NOMO-1 (cell line): ENCODE measurements around the gene CGREF1.

Experiments
- DNase-seq, 2 experiments: peaks; one replicate each; lab custom pipeline; 2025; ENCODE audit not compliant: unreplicated experiment in 2 of 2; lab: John Stamatoyannopoulos, UW

The CGREF1 gene

DNA sequence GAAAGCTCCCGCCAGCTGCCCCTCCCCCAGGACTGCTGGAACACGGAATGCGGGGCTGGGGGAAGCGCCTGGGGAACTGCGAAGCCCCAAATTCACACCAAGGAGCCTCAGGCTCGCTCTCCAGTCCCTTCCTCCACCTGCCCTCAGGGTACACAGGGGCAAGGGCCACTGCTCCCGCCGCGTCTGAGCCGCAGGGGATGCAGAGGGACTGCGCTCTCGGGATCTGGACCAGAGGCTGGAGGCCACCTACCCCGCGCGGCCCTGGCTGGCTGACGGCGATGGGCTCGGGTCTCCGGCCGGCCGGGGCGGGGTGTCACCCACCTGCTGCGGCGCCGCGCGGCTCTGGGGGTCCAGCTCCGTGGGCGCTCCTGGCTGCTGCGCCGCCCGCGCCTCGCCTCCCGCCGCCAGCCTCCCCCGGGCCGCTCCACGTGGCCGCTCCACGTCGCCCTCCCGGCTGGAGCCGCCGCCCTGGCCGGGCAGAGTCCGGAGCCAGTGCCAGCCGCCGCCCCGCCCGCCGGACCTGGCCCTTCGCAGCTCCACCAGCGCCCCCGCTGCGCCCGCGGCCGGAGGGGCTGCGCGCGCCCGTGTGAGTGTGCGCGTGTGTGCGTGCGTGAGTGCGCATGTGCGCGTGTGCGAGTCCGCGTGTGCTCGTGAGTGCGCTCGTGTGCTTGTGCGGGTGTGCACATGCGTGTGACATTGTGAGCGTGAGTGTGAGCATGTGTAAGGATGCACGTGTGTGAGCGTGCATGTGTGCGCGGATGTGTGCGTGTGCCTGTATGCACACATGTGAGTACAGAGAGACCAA, at the start of gene CGREF1:
CGREF1 (minus strand) TSS at position 604 of the 805 bp plus-strand sequence. CDS start 14,762 bp downstream, outside the sequence.
- no peak for DNase-seq

GRCh38 chr2:27164960-27165763, 46.2 kb upstream of the CGREF1 start:
- DNase-seq = peak in 1 of 2 experiments; percentile 22

DNA sequence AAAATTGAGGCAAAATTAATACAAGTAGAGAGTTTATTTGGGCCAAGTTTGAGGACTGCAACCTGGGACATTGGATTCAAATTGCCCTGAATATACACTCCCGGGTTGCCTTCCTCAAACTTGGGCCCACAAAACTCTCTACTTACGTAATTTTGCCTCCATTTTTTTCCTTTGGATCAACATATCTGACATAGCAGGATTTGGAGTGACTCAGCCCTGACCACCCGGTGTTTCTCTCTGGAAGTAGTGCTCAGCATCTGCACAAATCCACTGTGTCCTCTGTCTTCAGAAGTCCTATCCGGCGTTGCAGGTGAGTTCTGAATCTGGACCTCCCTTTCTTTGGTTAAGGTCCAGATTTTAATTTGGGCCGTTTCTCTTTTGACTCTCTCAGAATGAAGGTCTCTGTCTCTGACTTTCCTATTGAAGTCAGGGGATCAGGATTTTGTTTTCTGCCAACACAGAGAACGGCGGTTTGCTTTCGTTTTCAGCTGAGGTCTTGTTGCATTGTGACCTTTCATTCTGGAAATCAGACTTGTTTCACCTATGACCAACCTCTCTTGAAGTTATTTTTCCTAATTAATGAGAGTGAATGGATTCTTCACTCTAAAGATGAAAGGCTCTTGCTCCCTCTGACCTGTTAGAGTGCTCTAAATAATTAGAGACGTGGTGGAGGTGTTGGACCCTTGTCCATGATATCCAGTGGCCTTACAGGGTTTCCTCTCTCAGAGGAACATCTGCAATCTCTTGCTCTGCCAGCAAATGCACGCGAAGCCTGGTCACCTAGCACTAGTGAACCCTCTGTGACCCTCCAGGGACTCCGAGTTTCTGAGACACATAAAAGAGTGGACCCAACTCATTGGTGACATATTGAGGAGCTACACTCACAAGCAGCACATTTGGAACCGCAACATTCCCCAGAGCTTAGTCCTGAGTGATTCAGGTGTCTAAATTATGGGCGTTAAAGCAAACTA, 43.5 kb upstream of the CGREF1 start:
- DNase-seq = no peak

- no peak for DNase-seq
Observed at GRCh38 chr2:27160191-27160590, 41.3 kb upstream of the CGREF1 start.

GRCh38 chr2:27159271-27159670, 40.3 kb upstream of the CGREF1 start:
- no peak for DNase-seq

DNA sequence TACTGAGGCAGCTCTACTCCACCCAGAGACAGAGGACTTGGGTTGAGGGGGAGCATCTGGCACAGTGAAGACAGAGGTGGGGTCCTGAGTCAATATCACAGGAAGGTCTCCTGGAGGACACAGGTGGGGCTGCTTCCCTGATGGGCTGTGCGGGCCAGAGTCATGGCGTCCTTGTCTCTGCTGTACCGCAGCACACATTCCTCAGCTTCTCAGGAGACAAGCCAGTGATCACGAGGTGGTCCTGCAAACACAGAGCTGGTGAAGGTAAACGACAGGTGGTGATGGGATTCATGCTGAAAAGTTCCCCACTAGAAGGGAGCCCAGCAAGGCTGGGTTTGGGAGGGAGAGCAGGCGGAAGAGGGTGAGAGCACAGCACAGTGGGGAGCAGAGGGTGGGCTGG, 39.5 kb upstream of the CGREF1 start:
- no peak for DNase-seq

- DNase-seq = no peak
Observed at GRCh38 chr2:27155069-27155520, 36.2 kb upstream of the CGREF1 start.

- no peak for DNase-seq
Observed at GRCh38 chr2:27154488-27154887, 35.6 kb upstream of the CGREF1 start.

DNA sequence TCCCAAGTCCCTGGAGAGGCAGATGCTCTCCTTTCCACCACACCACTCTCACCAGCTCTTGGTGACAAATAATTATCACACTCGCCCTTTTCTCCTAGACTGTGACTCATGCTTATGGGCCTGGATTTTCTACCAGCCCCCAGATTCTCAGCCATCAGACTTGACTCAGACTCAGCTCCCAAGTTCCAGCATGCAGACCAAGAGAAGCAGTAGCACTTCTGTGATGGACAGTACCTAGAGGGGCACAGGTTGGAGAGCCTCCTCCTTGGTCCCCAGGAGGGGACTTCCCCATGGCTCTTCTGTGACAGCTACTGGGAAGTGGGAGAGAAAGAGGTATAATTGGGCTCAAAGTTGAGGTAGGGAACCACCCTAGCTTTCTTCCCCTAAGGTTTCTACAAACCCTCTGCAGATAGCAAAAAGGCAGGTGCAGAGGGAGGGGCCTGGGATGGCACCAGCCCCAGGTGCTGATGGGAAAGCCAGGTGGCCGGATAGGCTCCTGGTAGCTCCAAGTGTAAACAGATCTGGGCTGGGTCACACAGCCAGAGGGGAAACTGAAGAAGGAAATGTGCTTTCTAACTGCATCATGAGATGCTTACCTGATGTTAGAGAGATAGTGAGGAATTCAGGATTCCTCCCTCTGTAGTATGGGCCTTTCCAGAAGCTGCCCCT, 34.0 kb upstream of the CGREF1 start:
- no peak for DNase-seq

DNA sequence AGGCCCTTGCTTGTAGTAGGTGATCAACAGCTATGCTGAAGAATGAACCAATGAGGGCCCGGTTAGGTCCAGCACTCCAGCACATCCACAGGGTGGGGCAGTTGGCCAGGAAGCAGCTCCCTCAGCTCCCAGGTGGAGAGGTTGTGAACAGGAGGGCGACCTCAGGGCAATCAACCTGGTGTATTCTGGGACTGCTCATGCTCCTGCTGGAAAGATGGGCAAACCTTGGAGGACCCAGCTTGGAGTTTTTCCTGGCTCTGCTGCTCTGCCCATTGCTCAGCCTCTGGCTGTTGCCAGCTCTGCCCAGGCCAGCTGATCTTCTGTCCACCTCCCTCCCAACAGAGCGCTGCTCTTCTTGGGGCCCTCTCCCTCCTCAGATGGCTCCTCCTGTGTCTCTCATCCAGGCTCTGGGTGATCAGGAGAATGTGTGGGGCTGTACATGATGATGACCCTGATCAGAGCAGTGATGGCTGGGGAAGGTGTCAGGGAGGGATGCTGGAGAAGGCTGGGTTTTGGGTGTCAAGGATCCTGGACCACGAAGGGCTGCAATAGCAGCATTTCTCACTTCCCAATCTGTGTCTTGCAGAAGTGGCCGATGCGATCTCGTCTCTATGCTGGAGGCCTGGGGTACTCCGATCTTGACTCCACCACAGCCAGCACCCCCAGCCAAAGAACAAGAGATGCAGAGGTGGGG, 33.3 kb upstream of the CGREF1 start:
- DNase-seq = no peak

DNA sequence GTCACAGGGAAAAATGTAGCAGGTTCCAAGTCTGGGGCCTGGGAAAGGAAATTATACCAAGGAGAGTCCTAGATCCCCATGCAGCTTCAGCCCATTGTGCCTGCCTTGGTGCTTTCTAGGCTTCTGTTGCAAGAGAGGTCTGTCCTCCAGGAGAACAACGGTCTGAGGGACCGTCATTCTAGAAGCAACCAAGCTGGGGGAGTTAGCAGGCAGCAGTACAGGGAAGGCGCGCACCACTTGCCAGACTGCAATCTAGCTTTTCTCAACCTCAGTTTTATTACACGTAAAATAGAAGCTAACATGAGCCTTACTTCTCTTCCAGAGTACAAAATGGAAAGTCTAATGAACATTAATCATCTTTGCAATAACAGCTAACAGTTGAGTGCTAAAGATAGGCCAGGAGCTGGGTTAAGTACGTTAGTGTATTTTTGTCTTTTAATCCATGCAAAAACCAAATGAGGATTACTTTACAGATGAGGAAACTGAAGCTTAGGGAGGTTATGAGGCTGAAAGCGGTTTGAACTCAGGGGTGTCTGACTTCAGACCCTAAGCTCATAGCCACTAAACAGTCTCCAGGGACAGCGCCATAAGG, 31.8 kb upstream of the CGREF1 start:
- DNase-seq = peak; percentile 27 to 54

DNA sequence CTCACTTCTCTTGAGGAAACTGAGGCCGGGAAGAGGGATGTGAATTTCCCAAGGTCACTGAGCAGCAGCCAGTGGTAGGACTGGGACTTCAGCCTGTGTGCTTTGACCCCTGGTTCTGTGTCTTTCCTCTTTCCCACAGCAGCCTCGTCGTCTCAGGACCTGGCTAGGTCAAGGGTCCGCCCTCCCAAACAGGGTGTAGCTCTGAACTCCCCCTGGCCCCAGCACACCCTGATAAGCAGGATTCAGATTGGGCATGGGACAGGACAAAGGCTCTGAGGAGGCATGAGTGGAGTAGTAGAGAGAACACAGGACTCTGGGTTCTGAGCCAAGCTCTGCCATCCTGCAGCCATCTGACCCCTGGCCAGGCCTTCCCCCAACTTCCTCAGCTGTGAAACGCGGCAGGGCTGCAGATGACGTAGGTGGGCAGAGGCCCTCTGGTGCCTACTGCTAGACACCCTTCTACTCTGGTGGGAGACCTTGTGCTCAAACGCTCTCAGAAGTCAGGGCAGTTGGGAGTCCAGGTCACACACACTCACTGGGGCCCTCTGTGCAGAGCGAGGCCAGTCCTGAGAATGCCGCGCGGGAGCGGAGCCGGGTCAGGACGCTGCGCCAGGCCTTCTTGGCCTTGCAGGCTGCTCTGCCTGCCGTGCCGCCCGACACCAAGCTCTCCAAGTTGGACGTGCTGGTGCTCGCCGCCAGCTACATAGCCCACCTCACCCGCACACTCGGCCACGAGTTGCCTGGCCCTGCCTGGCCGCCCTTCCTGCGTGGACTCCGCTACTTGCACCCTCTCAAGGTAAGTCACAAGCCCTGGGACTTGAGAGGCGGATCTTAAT, 30.9 kb upstream of the CGREF1 start:
- DNase-seq = no peak

GRCh38 chr2:27148801-27149439, 30.0 kb upstream of the CGREF1 start, which contains the start of gene TCF23:
Gene TCF23, plus strand, starts transcription at chr2:27149004. Its CDS starts 130 bp downstream, at chr2:27149134.
- DNase-seq = no peak

DNA sequence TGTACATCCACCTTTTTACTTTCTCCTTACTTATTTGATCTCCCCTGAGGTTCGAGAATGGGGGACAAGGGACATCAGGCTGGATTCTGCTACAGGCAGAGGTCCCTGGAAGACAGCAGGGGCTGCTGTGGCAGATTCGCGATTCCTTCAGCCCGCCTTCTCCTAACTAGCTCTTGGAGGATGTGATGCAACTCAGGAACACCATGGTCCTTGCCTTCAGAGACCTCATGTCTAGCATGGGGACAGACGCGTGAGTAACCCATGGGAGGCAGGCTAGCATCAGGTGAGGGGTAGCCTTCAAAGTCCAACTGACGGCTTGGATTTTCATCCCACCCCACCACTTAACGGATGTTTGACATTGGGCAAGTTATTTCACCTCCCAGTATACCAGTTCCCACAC, 29.0 kb upstream of the CGREF1 start:
- DNase-seq = no peak

DNA sequence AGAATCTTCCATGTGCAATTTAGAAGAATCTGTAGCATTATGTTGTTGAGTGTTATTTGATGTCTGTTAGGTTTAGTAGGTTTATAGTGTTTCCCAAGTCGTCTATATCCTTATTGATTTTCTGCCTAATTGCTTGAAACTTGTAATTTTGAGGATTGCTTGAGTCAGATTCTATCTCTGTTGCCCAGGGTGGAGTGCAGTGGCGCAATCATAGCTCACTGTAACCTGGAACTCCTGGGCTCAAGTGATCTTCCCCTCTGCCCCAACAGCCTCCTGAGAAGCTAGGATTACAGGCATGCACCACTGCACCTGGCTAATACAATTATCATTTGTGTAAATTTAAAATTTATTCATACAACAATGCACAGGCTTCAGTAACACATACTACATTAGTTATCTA, 26.8 kb upstream of the CGREF1 start:
- DNase-seq = no peak

DNA sequence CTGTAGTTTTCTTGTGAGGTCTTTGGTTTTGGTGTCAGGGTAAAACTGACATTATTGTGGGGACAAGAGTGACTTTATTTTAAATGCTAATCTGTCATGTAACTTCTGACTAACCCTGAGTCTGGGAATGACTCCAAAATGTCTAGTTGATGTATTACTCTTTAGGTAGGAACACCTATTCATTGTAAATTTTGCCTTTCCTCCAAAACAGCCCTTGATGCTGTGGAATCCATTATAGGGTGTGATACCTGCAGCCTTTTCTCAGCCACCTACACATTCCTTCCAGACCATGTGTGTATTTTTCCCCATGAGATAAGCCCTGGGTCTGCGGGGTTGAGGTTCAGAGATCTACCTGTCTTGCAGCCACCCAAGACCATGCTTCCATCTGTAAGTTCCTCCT, 24.4 kb upstream of the CGREF1 start:
- DNase-seq = no peak

GRCh38 chr2:27139310-27139709, 20.4 kb upstream of the CGREF1 start, which contains the start of gene PRR30:
Gene PRR30, minus strand, starts transcription at chr2:27139410. Its CDS starts 1,081 bp downstream, at chr2:27138329.
- no peak for DNase-seq

DNA sequence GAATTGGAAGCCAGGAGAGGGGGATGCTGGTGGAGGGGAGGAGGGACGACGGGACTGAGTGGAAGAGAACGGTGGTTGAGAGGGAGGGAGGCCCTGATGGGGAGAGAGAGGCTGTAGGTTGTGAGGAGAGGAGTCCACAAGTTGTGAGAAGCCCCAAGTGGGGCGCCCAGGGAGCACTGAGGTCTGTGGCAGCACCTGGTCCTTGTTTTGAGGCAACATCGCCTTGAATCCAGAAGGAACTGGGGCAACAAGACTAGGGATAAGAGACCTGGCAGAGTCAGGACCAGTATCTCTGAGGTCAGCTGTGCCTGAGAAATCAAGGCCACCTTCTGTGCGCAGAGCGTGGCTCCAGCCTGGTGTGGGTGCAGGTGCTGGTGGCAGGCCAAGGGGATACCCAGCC, 19.2 kb upstream of the CGREF1 start:
- no peak for DNase-seq
